ENCODE data around the gene PLN. TPM values are rescaled to one million over a fixed set of nuclear protein-coding genes. Genes with fewer than 3 reads are reported as not detected.

The PLN gene
- total RNA-seq, 1 experiment from 2014 or later, result 0.45 TPM

- no peak for DNase-seq
- Histone ChIP-seq H3K9me3 (replicated peaks) (peaks cover 10% of the 10 kb centered on the region), H3K4me1 (no peaks in the 10 kb centered on the region), H3K27me3 (no peaks in the 10 kb centered on the region), H3K27ac (no peak overlapping the region), H3K4me3 (no peak overlapping the region), H3K36me3 (peaks cover 8% of the 10 kb centered on the region)
These were observed 30.5 kb downstream of the PLN start for GRCh38 chr6:118578617-118579016.

DNA sequence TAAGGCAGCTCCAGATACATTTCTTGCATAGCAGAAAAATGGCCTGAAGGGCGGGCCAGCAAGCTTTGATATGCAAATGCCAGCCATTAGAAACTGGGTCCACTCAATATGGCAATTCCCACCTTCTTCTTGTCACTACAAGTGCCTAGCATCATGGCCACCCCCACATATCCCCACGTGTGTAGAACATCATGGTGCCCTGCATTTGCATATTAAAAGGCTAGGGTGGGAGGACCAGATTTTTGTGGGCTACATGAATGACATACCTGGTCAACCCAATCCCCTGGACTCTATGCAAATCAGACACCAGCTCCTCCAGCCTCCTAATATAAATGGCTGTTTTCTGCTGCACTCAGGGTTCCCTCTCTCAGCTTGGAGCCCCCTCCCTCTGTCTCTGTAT is 31.7 kb downstream of the PLN start:
- Histone ChIP-seq H3K4me1 (no peaks in the 10 kb centered on the region), H3K36me3 (peaks cover 5% of the 10 kb centered on the region), H3K9me3 (replicated peaks) (peaks cover 4% of the 10 kb centered on the region; the same call in 1 of the 2 replicates), H3K27me3 (no peaks in the 10 kb centered on the region), H3K4me3 (no peak overlapping the region), H3K27ac (no peak overlapping the region)
- DNase-seq, result no peak

DNA sequence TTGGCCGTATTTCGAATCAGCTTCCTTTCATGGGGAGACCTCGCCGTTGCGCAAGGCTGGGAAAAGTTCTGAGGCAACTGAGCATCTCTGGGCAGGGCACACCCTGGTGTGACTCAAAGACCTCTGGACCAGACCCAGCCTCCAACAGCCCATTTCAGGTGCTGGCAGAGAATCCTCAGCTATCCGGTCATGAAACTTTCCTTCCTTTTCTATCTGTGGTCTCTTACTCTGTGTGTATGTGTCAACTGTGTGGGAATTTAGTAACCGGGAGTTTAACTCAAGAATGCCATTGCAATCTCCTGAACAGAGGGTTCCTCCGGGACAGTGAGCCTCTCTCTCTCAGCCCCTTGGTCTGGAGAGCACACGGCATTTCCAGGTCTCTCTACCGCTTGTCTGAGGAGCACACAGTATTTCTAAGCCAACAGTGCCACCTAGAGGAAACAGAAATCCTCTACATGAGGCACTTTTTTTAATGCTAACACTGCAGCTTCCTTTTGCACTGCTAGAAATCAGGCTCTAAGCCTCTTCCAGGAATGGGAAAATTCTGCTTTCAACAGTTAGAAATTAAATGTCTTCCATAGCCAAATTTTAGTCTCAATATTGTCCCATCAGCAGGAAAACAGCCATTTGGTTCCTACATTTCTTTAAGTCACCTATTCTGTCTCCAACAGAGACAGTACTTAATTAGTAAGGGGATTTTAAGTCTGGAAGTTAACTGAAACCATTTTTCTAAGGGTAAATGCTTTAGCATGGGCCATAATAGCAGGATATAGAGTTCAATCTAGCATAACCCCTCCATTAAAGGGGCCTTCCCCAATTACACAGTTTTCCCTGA is 32.7 kb downstream of the PLN start:
- no peaks in the 10 kb centered on the region for H3K4me1 ChIP-seq
- DNase-seq, result peak; percentile 47 to 83
- H3K4me3 ChIP-seq, result no peak overlapping the region
- H3K27me3 ChIP-seq, result no peaks in the 10 kb centered on the region
- no peak overlapping the region for H3K27ac ChIP-seq
- peaks cover 4% of the 10 kb centered on the region; the same call in 1 of the 2 replicates for H3K9me3 ChIP-seq (replicated peaks)
- no peaks in the 10 kb centered on the region; the same call in 1 of the 2 replicates for H3K36me3 ChIP-seq

- H3K36me3 ChIP-seq, result no peaks in the 10 kb centered on the region
- no peak for DNase-seq
- no peaks in the 10 kb centered on the region for H3K4me1 ChIP-seq
- no peak overlapping the region for H3K4me3 ChIP-seq
- H3K27me3 ChIP-seq, result no peaks in the 10 kb centered on the region
- H3K27ac ChIP-seq, result no peak overlapping the region
- peaks cover 4% of the 10 kb centered on the region; the same call in 1 of the 2 replicates for H3K9me3 ChIP-seq (replicated peaks)
These were observed 33.4 kb downstream of the PLN start for GRCh38 chr6:118581489-118581959.

DNA sequence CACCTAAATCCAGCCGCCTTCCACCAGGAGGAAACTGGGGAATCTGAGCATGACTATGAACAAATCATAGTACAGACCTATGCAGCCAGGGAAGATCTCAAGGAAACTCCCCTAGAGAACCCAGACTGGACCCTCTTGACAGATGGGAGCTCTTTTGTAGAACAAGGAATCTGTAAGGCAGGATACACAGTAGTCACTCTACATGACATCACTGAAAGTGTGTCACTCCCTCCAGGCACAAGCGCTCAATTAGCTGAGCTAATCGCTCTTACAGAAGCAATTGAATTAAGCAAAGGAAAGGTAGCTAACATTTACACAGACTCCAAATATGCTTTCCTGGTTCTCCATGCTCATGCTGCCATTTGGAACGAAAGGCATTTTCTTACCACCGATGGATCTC is 36.8 kb downstream of the PLN start:
- H3K9me3 ChIP-seq (replicated peaks), result no peaks in the 10 kb centered on the region
- H3K4me1 ChIP-seq, result no peaks in the 10 kb centered on the region
- H3K36me3 ChIP-seq, result no peaks in the 10 kb centered on the region
- H3K4me3 ChIP-seq, result no peak overlapping the region
- H3K27me3 ChIP-seq, result no peaks in the 10 kb centered on the region
- no peak for DNase-seq
- no peak overlapping the region for H3K27ac ChIP-seq

GRCh38 chr6:118586746-118587485 is 38.8 kb downstream of the PLN start:
- Histone ChIP-seq H3K4me1 (no peaks in the 10 kb centered on the region), H3K9me3 (replicated peaks) (no peaks in the 10 kb centered on the region), H3K27ac (no peak overlapping the region), H3K27me3 (no peaks in the 10 kb centered on the region), H3K4me3 (no peak overlapping the region), H3K36me3 (no peaks in the 10 kb centered on the region)
- DNase-seq, result no peak

GRCh38 chr6:118588626-118589025 is 40.5 kb downstream of the PLN start:
- no peaks in the 10 kb centered on the region for H3K36me3 ChIP-seq
- H3K9me3 ChIP-seq (replicated peaks), result no peaks in the 10 kb centered on the region
- no peak overlapping the region for H3K27ac ChIP-seq
- H3K4me1 ChIP-seq, result no peaks in the 10 kb centered on the region
- H3K27me3 ChIP-seq, result no peaks in the 10 kb centered on the region
- no peak overlapping the region for H3K4me3 ChIP-seq
- DNase-seq, result no peak

DNA sequence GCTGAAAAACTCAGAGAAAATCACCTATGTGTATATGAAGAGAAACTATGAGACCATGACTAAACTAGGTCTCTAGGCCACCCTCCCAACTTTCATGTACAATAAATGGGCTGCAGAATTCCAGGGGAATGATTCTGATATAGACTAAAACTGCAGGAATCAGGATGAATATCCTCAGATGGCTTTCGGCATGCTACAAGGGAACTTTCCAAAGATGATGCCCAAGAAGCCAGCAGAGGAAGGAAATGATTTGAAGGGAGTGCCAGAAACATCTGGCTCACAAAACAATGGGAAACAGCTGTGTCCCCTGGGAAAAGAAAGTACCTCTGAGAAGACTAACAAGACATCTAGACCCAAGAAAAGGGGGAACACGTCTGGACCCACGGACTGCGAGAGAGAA is 41.1 kb downstream of the PLN start:
- Histone ChIP-seq H3K27me3 (no peaks in the 10 kb centered on the region), H3K36me3 (no peaks in the 10 kb centered on the region), H3K4me1 (no peaks in the 10 kb centered on the region), H3K9me3 (replicated peaks) (no peaks in the 10 kb centered on the region), H3K27ac (no peak overlapping the region), H3K4me3 (no peak overlapping the region)
- no peak for DNase-seq

GRCh38 chr6:118589649-118590365 is 41.7 kb downstream of the PLN start:
- no peaks in the 10 kb centered on the region for H3K9me3 ChIP-seq (replicated peaks)
- no peaks in the 10 kb centered on the region for H3K4me1 ChIP-seq
- H3K27ac ChIP-seq, result no peak overlapping the region
- DNase-seq, result no peak
- no peaks in the 10 kb centered on the region for H3K27me3 ChIP-seq
- no peak overlapping the region for H3K4me3 ChIP-seq
- H3K36me3 ChIP-seq, result no peaks in the 10 kb centered on the region

DNA sequence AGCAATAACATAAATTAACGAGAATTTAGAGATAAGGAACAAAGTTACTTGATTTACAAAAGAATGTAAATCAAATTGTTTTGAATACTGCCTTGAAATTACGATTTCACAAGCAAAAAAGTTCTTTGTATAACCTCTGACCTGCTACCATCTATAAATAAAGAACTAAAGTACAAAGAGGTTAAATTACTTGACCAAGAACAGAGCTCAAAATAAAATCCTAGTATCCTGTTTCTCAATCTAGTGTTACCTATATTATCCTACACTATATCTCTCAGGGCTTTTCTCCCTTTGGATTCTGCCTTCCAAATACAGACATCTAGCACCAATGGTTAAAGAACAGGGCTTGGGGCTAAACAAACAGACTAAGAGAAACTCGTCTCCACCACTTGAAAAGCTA is 43.8 kb downstream of the PLN start:
- Histone ChIP-seq H3K27me3 (no peaks in the 10 kb centered on the region), H3K9me3 (replicated peaks) (no peaks in the 10 kb centered on the region), H3K4me3 (no peak overlapping the region), H3K27ac (no peak overlapping the region), H3K4me1 (no peaks in the 10 kb centered on the region), H3K36me3 (no peaks in the 10 kb centered on the region)
- no peak for DNase-seq

GRCh38 chr6:118594877-118595276 is 46.8 kb downstream of the PLN start:
- Histone ChIP-seq H3K4me1 (no peaks in the 10 kb centered on the region), H3K36me3 (no peaks in the 10 kb centered on the region), H3K4me3 (no peak overlapping the region), H3K9me3 (replicated peaks) (no peaks in the 10 kb centered on the region), H3K27ac (no peak overlapping the region), H3K27me3 (no peaks in the 10 kb centered on the region)
- DNase-seq, result no peak

GRCh38 chr6:118596774-118597320 is 48.8 kb downstream of the PLN start:
- DNase-seq, result no peak
- H3K4me3 ChIP-seq, result no peak overlapping the region
- no peaks in the 10 kb centered on the region for H3K36me3 ChIP-seq
- H3K9me3 ChIP-seq (replicated peaks), result no peaks in the 10 kb centered on the region
- no peak overlapping the region for H3K27ac ChIP-seq
- no peaks in the 10 kb centered on the region for H3K27me3 ChIP-seq
- no peaks in the 10 kb centered on the region for H3K4me1 ChIP-seq

- Histone ChIP-seq H3K27ac (no peak overlapping the region), H3K4me1 (no peaks in the 10 kb centered on the region), H3K9me3 (replicated peaks) (no peaks in the 10 kb centered on the region), H3K4me3 (no peak overlapping the region), H3K27me3 (no peaks in the 10 kb centered on the region), H3K36me3 (no peaks in the 10 kb centered on the region)
- DNase-seq, result no peak
These were observed 49.5 kb downstream of the PLN start for GRCh38 chr6:118597636-118598035.

DNA sequence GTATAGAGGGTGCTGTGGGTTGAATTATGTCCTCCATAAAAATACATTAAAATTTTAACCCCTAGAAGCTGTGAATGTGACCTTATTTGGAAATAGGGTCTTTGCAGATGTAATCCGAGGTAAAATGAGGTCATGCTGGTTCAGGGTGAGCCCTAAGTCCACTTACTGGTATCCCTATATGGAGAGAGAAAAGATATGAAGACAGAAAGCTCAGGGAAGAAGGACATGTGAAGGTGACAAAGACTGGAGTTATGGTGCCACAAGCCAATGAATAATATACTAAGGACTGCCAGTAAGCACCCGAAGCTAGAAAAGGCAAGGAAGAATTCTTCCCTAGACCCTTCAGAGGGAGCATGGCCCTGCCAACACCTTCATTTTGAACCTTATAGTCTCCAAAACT is 50.2 kb downstream of the PLN start:
- no peak for DNase-seq
- Histone ChIP-seq H3K4me3 (no peak overlapping the region), H3K27ac (no peak overlapping the region), H3K9me3 (replicated peaks) (no peaks in the 10 kb centered on the region), H3K4me1 (no peaks in the 10 kb centered on the region), H3K27me3 (no peaks in the 10 kb centered on the region), H3K36me3 (no peaks in the 10 kb centered on the region)

- Histone ChIP-seq H3K36me3 (no peaks in the 10 kb centered on the region), H3K9me3 (replicated peaks) (no peaks in the 10 kb centered on the region), H3K4me1 (no peaks in the 10 kb centered on the region), H3K27me3 (no peaks in the 10 kb centered on the region), H3K27ac (no peak overlapping the region), H3K4me3 (no peak overlapping the region)
- DNase-seq, result no peak
These were observed 54.2 kb downstream of the PLN start for GRCh38 chr6:118602300-118602699.
